Ishikawa (cell line): ENCODE results near the gene GALNT8.

ENCODE experiments used
- NFIC ChIP-seq: IDR thresholded peaks from 2 replicates; pipeline ENCODE4 v1.6.1; 2012
- TEAD4 ChIP-seq: IDR thresholded peaks from 2 replicates; pipeline ENCODE4 v1.6.1; 2012
- YY1 ChIP-seq: IDR thresholded peaks from 2 replicates; pipeline ENCODE4 v1.6.1; 2012; ENCODE audit warnings: low read depth
- ZBTB7A ChIP-seq: IDR thresholded peaks from 2 replicates; pipeline ENCODE4 v1.6.1; 2012; ENCODE audit warnings: low read depth
- TF ChIP-seq, protein P1 (sequence below): IDR thresholded peaks from 2 replicates; pipeline ENCODE4 v1.6.1; 2012; ENCODE audit warnings: low read depth, mild to moderate bottlenecking

DNA sequence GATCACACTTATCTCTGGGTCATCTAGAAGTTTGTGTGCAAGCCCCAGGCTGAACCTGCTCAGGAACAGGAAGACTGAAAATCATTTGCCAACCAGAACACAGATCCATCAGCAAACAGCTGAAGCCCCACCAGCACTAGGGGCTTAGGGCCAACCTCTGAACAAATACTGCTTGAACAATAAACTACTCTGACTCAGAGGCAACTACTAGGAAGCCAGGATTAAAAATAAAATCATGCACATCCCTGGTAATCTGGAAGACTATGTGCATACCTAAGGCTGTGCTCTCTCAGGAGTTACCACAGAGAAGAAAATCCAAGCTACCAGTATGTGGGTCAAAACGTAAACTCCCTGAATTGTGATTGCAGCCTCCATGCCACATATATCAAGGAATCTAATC lies 15.9 kb downstream of the GALNT8 start:
- TF ChIP-seq ZBTB7A (no peak), NFIC (no peak), TEAD4 (no peak), YY1 (no peak)
- TF ChIP-seq, protein P1, sequence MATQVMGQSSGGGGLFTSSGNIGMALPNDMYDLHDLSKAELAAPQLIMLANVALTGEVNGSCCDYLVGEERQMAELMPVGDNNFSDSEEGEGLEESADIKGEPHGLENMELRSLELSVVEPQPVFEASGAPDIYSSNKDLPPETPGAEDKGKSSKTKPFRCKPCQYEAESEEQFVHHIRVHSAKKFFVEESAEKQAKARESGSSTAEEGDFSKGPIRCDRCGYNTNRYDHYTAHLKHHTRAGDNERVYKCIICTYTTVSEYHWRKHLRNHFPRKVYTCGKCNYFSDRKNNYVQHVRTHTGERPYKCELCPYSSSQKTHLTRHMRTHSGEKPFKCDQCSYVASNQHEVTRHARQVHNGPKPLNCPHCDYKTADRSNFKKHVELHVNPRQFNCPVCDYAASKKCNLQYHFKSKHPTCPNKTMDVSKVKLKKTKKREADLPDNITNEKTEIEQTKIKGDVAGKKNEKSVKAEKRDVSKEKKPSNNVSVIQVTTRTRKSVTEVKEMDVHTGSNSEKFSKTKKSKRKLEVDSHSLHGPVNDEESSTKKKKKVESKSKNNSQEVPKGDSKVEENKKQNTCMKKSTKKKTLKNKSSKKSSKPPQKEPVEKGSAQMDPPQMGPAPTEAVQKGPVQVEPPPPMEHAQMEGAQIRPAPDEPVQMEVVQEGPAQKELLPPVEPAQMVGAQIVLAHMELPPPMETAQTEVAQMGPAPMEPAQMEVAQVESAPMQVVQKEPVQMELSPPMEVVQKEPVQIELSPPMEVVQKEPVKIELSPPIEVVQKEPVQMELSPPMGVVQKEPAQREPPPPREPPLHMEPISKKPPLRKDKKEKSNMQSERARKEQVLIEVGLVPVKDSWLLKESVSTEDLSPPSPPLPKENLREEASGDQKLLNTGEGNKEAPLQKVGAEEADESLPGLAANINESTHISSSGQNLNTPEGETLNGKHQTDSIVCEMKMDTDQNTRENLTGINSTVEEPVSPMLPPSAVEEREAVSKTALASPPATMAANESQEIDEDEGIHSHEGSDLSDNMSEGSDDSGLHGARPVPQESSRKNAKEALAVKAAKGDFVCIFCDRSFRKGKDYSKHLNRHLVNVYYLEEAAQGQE = no peak
